ENCODE measurements around the gene RSRC2.

Gene RSRC2

GRCh38 chr12:122459211-122459610 lies 67.5 kb downstream of the RSRC2 start:
- no peak overlapping the region for H3K4me3 ChIP-seq (replicated peaks; ENCODE audit: low read depth, low read length)
- no peak for DNase-seq (ENCODE audit: extremely low read depth, low read depth)
- TF ChIP-seq CTCF (IDR thresholded peaks at IDR 0.05; ENCODE audit: low read depth, low read length, missing control alignments), result no peak

- no peak for DNase-seq (ENCODE audit: extremely low read depth, low read depth)
- no peak for TF ChIP-seq CTCF (IDR thresholded peaks at IDR 0.05; ENCODE audit: low read depth, low read length, missing control alignments)
- no peak overlapping the region for H3K4me3 ChIP-seq (replicated peaks; ENCODE audit: low read depth, low read length)
These were observed 68.4 kb downstream of the RSRC2 start for GRCh38 chr12:122458105-122459035.

- DNase-seq (ENCODE audit: extremely low read depth, low read depth), result no peak
- H3K4me3 ChIP-seq (replicated peaks; ENCODE audit: low read depth, low read length), result no peak overlapping the region
- TF ChIP-seq CTCF (IDR thresholded peaks at IDR 0.05; ENCODE audit: low read depth, low read length, missing control alignments), result no peak
These were observed 69.1 kb downstream of the RSRC2 start for GRCh38 chr12:122457627-122458026.

- DNase-seq (ENCODE audit: extremely low read depth, low read depth), result no peak
- TF ChIP-seq CTCF (IDR thresholded peaks at IDR 0.05; ENCODE audit: low read depth, low read length, missing control alignments), result no peak
These were observed 72.0 kb downstream of the RSRC2 start for GRCh38 chr12:122454739-122455138.

GRCh38 chr12:122454250-122454721 lies 72.5 kb downstream of the RSRC2 start:
- no peak for TF ChIP-seq CTCF (IDR thresholded peaks at IDR 0.05; ENCODE audit: low read depth, low read length, missing control alignments)
- H3K4me3 ChIP-seq (replicated peaks; ENCODE audit: low read depth, low read length), result no peak overlapping the region
- no peak for DNase-seq (ENCODE audit: extremely low read depth, low read depth)

More at GRCh38 chr12:122454739-122455138, 72.0 kb downstream of the RSRC2 start:
- H3K4me3 ChIP-seq (replicated peaks; ENCODE audit: low read depth, low read length), result no peak overlapping the region

All from HFF-Myc (cell line).